C4-2B (cell line): ENCODE measurements around the gene PHRF1.

Experiments used
- CTCF ChIP-seq: fragments of 450-650 bp; conservative IDR thresholded peaks from 2 replicates; pipeline ENCODE4 v1.5.1; 2017; ENCODE audit warnings: mild to moderate bottlenecking
- ZFX ChIP-seq: fragments of 450-650 bp; IDR thresholded peaks from 2 replicates; pipeline ENCODE4 v1.6.1; 2017

- no peak for TF ChIP-seq CTCF
- TF ChIP-seq ZFX, result no peak
Measured at GRCh38 chr11:630871-631270, 54.6 kb downstream of the PHRF1 start.
